CD4-positive, alpha-beta memory T cell (primary cell): ENCODE measurements around the gene KRTAP4-3. TPM values are rescaled to one million over a fixed set of nuclear protein-coding genes. Genes with fewer than 3 reads are reported as not detected.
"Not testable (repeated sequence)": the region's sequence is repeated elsewhere in the genome, so short reads cannot be mapped to it uniquely, and the experiment has no call there.

Experiments
- CTCF ChIA-PET: fragments of 350-600 bp; sonication (Branson Sonifier 250); formaldehyde crosslinking; loops from one replicate; lab custom pipeline; 2021; ENCODE audit warnings: inconsistent platforms; ENCODE audit not compliant: partially characterized antibody; lab: Charles Lee
- POLR2A ChIA-PET: fragments of 350-600 bp; sonication (Branson Sonifier 250); formaldehyde crosslinking; loops from one replicate; lab custom pipeline; 2021; ENCODE audit not compliant: partially characterized antibody; lab: Charles Lee
- DNase-seq, 5 donors: peaks; one replicate each; pipeline versions ENCODE4 v3.0.0 to v3.0.0-alpha.2; 2020 to 2022; ENCODE audit warnings: mixed read lengths in 1 of 5
- H3K27ac ChIP-seq: one replicate; pipeline ENCODE4 v1.7.0; 2013; ENCODE audit warnings: low read depth, low read length
- H3K27me3 ChIP-seq: 2 replicates; pipeline ENCODE4 v1.7.0; 2013; ENCODE audit warnings: mild to moderate bottlenecking, low read length, moderate library complexity; ENCODE audit not compliant: insufficient read depth
- H3K36me3 ChIP-seq: 2 replicates; pipeline ENCODE4 v1.7.0; 2013; ENCODE audit warnings: mild to moderate bottlenecking, low read length, moderate library complexity; ENCODE audit not compliant: insufficient read depth
- H3K4me1 ChIP-seq: 2 replicates; pipeline ENCODE4 v1.7.0; 2013; ENCODE audit warnings: mild to moderate bottlenecking, low read length, moderate library complexity; ENCODE audit not compliant: insufficient read depth
- H3K4me3 ChIP-seq, 2 donors: one replicate each; pipeline ENCODE4 v1.7.0; 2013; ENCODE audit warnings: low read length in 2 of 2, mild to moderate bottlenecking in 1 of 2
- H3K9me3 ChIP-seq, 2 donors: one replicate each; pipeline ENCODE4 v1.7.0; 2013; ENCODE audit warnings: low read length in 2 of 2, control low read depth in 1 of 2; ENCODE audit not compliant: control insufficient read depth in 1 of 2
- H3K27ac Mint-ChIP-seq, 7 donors: one replicate each; pipeline ENCODE4 v1.8.0; 2020 to 2021; ENCODE audit warnings: mixed read lengths in 7 of 7, mild to moderate bottlenecking in 6 of 7, inconsistent platforms in 3 of 7, moderate library complexity in 3 of 7
- H3K27me3 Mint-ChIP-seq, 2 donors: one replicate each; pipeline ENCODE4 v1.8.0; 2020 to 2021; ENCODE audit warnings: mixed read lengths in 2 of 2
- H3K36me3 Mint-ChIP-seq, 2 donors: one replicate each; pipeline ENCODE4 v1.8.0; 2020 to 2021; ENCODE audit warnings: mixed read lengths in 2 of 2, inconsistent platforms in 1 of 2, mild to moderate bottlenecking in 1 of 2
- H3K4me1 Mint-ChIP-seq, 4 donors: one replicate each; pipeline ENCODE4 v1.8.0; 2020 to 2021; ENCODE audit warnings: mixed read lengths in 4 of 4, mild to moderate bottlenecking in 1 of 4
- H3K4me3 Mint-ChIP-seq, 8 donors: one replicate each; pipeline ENCODE4 v1.8.0; 2020 to 2021; ENCODE audit warnings: mixed read lengths in 8 of 8, mild to moderate bottlenecking in 7 of 8, moderate library complexity in 6 of 8, inconsistent platforms in 3 of 8
- H3K9me3 Mint-ChIP-seq, 8 donors: one replicate each; pipeline ENCODE4 v1.8.0; 2020 to 2021; ENCODE audit warnings: mixed read lengths in 8 of 8, mild to moderate bottlenecking in 5 of 8, inconsistent platforms in 3 of 8, moderate library complexity in 1 of 8
- intact Hi-C: fragments of 100-400 bp; cut with micrococcal nuclease; formaldehyde crosslinking; loops from one replicate; pipeline ENCODE4 v1.15.1; 2023
- polyA plus RNA-seq, 2 donors: library from polyadenylated mRNA; unstranded; fragments of 300-500 nt; fragmentation: Illumina TruSeq; gene quantifications; one replicate each; pipeline ENCODE4 v1.2.3, GENCODE V29; 2021
- total RNA-seq, 2 experiments: library from RNA; stranded (reverse); gene quantifications; one replicate each; pipeline ENCODE4 v1.2.3, GENCODE V29; 2021

The KRTAP4-3 gene
- total and polyA plus RNA-seq, 4 experiments from 2014 or later = not detected

DNA sequence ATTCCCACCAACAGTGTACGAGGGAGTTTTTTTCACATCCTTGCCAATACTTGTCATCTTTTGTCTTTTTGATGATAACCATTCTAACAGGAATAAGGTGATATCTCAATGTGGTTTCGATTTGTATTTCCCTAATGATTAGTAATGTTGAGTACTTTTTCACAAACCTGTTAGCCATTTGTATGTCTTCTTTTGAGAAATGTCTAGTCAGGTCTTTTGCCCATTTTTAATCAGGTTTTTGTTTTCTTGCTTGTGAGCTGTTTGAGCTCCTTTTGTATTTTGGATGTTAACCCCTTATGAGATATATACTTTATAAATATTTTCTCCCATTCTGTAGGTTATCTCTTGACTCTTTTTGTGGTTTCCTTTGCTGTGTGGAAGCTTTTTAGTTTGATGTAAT lies 16.5 kb downstream of the KRTAP4-3 start:
- Mint-ChIP-seq H3K27me3 (peaks cover 8 to 13% of the 10 kb centered on the region in 2 donors), H3K4me1 (peaks cover 0 to 2% (median under 1%) of the 10 kb centered on the region in 4 donors), H3K4me3 (no peak overlapping the region), H3K36me3 (no peaks in the 10 kb centered on the region), H3K9me3 (peaks cover 0 to 4% (median 0%) of the 10 kb centered on the region in 8 donors), H3K27ac (no peak overlapping the region)
- no peak for DNase-seq
- no peak overlapping the region for H3K4me3 ChIP-seq
- ChIA-PET POLR2A (no interaction called here), CTCF (no interaction called here)
- H3K27ac ChIP-seq = no peak overlapping the region
- H3K36me3 ChIP-seq = no peaks in the 10 kb centered on the region
- no peaks in the 10 kb centered on the region for H3K27me3 ChIP-seq
- intact Hi-C loops = no loop called here
- no peaks in the 10 kb centered on the region for H3K4me1 ChIP-seq
- no peaks in the 10 kb centered on the region for H3K9me3 ChIP-seq

DNA sequence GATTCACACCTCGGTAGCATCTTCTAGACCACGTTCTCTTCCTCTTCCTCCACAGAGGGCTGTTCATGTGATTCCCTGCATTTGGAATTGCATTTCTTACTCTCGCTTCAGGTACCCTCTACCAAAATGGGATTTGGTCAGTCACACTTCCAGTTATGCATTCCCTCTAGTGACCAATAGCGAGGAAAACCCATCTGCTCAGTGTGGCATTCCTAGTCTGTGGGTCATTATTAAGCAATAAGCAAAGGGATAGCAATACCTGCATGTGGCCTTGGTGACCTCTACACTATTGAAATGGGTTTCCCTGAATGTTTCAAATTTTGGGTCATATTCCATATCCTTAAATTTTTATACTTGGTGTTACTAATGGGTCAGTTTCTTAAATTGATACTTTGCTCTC lies 18.0 kb downstream of the KRTAP4-3 start:
- H3K4me1 ChIP-seq = no peaks in the 10 kb centered on the region
- H3K9me3 ChIP-seq = no peaks in the 10 kb centered on the region
- H3K4me3 ChIP-seq = no peak overlapping the region
- no peak for DNase-seq
- no peaks in the 10 kb centered on the region for H3K36me3 Mint-ChIP-seq
- H3K9me3 Mint-ChIP-seq = peaks cover 0 to 6% (median 0%) of the 10 kb centered on the region in 8 donors
- H3K27me3 Mint-ChIP-seq = peaks cover 2 to 9% of the 10 kb centered on the region in 2 donors
- ChIA-PET POLR2A (interaction anchor here (1.1 kb wide), 1 partner anchor 20 kb away, joined by 3 read pairs; no protein-coding TSS in a partner anchor), CTCF (no interaction called here)
- H3K27ac Mint-ChIP-seq = no peak overlapping the region
- no peak overlapping the region for H3K27ac ChIP-seq
- H3K4me3 Mint-ChIP-seq = no peak overlapping the region
- intact Hi-C loops = no loop called here
- no peaks in the 10 kb centered on the region for H3K36me3 ChIP-seq
- H3K4me1 Mint-ChIP-seq = peaks cover 0 to 2% (median under 1%) of the 10 kb centered on the region in 4 donors
- no peaks in the 10 kb centered on the region for H3K27me3 ChIP-seq

DNA sequence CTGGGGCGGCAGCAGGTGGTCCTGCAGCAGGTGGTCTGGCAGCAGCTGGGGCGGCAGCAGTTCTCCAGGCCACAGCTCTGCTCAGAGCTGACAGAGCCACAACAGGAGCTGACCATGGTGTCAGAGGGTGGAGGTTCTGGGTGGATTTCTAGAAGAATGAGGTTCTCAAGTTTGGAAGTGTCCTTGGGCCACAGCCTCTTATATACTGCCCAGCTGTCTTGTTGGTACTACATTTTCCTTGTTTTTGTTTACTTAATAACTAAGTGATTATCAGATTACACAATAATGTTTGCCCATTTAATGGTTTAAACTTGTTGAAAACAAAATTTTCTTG lies 18.4 kb downstream of the KRTAP4-3 start, which contains the start of gene KRTAP4-5:
KRTAP4-5 (minus strand) TSS at position 174 of the 334 bp plus-strand sequence; CDS start at position 116, 58 bp downstream.
- Histone ChIP-seq H3K27me3 (no peaks in the 10 kb centered on the region), H3K9me3 (no peaks in the 10 kb centered on the region), H3K4me1 (no peaks in the 10 kb centered on the region), H3K27ac (no peak within 1 kb of the TSS), H3K36me3 (no peaks in the 10 kb centered on the region), H3K4me3 (no peak within 1 kb of the TSS)
- no peak within 1 kb of the TSS for H3K27ac Mint-ChIP-seq
- H3K4me1 Mint-ChIP-seq = peaks cover 0 to 2% (median under 1%) of the 10 kb centered on the region in 4 donors
- peaks cover 0 to 8% (median 0%) of the 10 kb centered on the region in 8 donors for H3K9me3 Mint-ChIP-seq
- no peak within 1 kb of the TSS for H3K4me3 Mint-ChIP-seq
- DNase-seq = no peak
- intact Hi-C loops = no loop called here
- H3K27me3 Mint-ChIP-seq = peaks cover 2 to 9% of the 10 kb centered on the region in 2 donors
- POLR2A ChIA-PET = no interaction called here
- CTCF ChIA-PET = no interaction called here
- H3K36me3 Mint-ChIP-seq = no peaks in the 10 kb centered on the region

DNA sequence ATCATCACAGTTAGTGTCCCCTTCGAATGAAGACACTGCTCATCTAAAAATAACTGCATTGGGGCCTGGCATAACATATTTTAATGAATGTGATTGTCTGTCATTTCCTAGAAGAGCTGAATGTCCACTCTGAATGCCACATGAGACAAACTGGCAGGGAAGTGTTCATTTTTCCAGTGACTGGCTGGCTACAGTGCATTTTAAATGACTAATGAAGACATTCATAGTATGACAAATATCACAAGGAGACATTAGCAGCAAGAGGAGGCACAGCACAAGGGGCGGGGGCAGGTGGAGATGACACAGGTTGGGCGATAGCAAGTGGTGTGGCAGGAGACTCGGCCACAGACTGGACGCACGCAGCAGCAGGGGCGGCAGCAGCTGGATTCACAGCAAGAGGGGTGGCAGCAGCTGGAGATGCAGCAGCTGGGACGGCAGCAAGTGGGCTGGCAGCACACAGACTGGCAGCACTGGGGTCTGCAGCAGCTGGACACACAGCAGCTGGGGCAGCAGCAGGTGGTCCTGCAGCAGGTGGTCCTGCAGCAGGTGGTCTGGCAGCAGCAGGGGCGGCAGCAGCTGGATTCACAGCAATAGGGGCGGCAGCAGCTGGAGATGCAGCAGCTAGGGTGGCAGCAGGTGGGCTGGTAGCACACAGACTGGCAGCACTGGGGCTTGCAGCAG lies 18.9 kb downstream of the KRTAP4-3 start:
- H3K36me3 ChIP-seq, H3K36me3 Mint-ChIP-seq, H3K4me3 ChIP-seq, H3K27ac ChIP-seq, H3K9me3 ChIP-seq, H3K27me3 ChIP-seq, POLR2A ChIA-PET, H3K27ac Mint-ChIP-seq, H3K9me3 Mint-ChIP-seq, H3K4me1 Mint-ChIP-seq, H3K4me1 ChIP-seq, intact Hi-C loops, H3K4me3 Mint-ChIP-seq, H3K27me3 Mint-ChIP-seq, DNase-seq, CTCF ChIA-PET: not testable (repeated sequence)

DNA sequence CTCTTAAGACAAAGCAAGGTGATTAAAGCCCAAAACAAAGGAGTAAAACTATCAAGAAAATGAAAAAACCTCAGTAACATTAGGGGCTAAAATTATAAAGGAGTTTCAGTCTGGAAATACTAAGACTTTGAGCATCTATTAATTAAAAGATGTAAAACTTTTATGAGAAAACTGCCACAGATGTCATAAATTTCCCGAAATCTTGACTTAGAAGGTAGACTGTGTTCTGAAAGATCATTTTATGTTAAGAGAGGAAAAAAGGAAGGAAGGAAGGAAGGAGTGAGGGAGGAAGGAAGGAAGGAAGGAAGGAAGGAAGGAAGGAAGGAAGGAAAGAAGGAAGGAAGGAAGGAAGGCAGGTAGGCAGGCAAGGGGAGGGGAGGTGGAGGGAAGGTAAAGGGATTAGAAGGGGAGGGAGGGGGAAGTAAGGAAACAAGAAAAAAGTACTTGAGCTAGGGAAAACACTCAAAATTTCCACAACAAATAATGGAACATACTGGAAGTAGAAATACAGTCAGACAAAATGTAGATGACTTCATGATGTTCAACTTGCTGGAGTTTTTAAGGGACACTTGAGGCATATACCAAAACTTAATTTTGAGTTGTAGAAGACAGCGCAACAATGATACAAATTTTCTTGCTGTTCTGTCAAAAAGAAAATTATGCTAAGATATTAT lies 20.4 kb downstream of the KRTAP4-3 start:
- no peaks in the 10 kb centered on the region for H3K9me3 ChIP-seq
- ChIA-PET POLR2A (no interaction called here), CTCF (interaction anchor here (1.3 kb wide), 1 partner anchor 175 kb away, joined by 4 read pairs; no protein-coding TSS in a partner anchor)
- no peaks in the 10 kb centered on the region for H3K36me3 ChIP-seq
- H3K27ac ChIP-seq = no peak overlapping the region
- H3K27me3 ChIP-seq = no peaks in the 10 kb centered on the region
- H3K4me3 ChIP-seq = no peak overlapping the region
- Mint-ChIP-seq H3K4me1 (peaks cover 0 to 1% (median 0%) of the 10 kb centered on the region in 4 donors), H3K4me3 (no peak overlapping the region), H3K27me3 (peaks cover 0 to 3% of the 10 kb centered on the region in 2 donors), H3K36me3 (peaks cover 7 to 8% of the 10 kb centered on the region in 2 donors), H3K9me3 (peaks cover 0 to 24% (median 13%) of the 10 kb centered on the region in 8 donors), H3K27ac (peak overlapping the region in 1 of 7 donors; percentile 76)
- H3K4me1 ChIP-seq = no peaks in the 10 kb centered on the region
- DNase-seq = no peak
- intact Hi-C loops = no loop called here

DNA sequence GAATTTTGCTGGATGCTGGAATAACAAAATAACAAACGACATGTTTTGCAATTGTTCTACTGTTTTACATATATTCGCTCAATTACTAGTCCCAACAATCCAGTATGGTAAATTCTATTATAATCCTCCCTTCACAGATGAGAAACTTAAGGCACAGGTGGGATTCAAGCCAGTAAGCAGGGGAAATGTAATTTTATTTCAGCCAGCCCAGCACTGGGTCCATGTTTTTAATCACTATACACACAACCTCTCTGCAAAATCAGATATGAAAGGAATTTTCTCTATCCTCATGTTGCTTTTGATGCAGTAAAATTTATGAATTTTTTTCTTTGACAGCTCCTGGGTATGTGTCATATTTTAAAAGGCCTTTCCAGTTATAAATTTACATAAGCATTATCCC lies 22.8 kb downstream of the KRTAP4-3 start:
- H3K27me3 Mint-ChIP-seq = peaks cover 0 to 3% of the 10 kb centered on the region in 2 donors
- Histone ChIP-seq H3K36me3 (no peaks in the 10 kb centered on the region), H3K9me3 (no peaks in the 10 kb centered on the region), H3K27ac (no peak overlapping the region), H3K27me3 (no peaks in the 10 kb centered on the region), H3K4me3 (no peak overlapping the region), H3K4me1 (no peaks in the 10 kb centered on the region)
- H3K4me3 Mint-ChIP-seq = no peak overlapping the region
- intact Hi-C loops = no loop called here
- peaks cover 8 to 16% of the 10 kb centered on the region in 2 donors for H3K36me3 Mint-ChIP-seq
- CTCF ChIA-PET = no interaction called here
- no peak for DNase-seq
- no peak overlapping the region for H3K27ac Mint-ChIP-seq
- H3K4me1 Mint-ChIP-seq = peaks cover 0 to 6% (median under 1%) of the 10 kb centered on the region in 4 donors
- POLR2A ChIA-PET = no interaction called here
- peaks cover 0 to 38% (median 22%) of the 10 kb centered on the region in 8 donors for H3K9me3 Mint-ChIP-seq

DNA sequence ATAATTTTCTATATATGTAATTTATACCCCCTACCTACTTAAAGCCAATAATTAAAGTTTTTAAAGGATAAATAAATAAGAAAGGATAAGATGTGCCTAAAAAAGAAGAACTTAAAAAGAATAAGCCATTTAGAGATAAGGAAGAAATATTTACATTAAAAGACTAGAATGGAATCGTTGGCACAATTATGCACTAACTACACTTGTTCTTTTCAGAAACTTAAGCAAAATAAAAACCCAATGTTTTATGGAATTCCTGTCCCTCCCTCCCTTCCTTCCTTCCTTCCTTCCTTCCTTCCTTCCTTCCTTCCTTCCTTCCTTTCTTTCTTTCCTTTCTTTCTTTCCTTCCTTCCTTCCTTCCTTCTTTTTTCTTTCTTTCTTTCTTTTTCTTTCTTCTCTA lies 23.2 kb downstream of the KRTAP4-3 start:
- ChIA-PET CTCF (no interaction called here), POLR2A (no interaction called here)
- no peaks in the 10 kb centered on the region for H3K36me3 ChIP-seq
- H3K4me1 ChIP-seq = no peaks in the 10 kb centered on the region
- intact Hi-C loops = no loop called here
- peaks cover 0 to 3% of the 10 kb centered on the region in 2 donors for H3K27me3 Mint-ChIP-seq
- H3K4me1 Mint-ChIP-seq = peaks cover 0 to 7% (median under 1%) of the 10 kb centered on the region in 4 donors
- H3K36me3 Mint-ChIP-seq = peaks cover 8 to 16% of the 10 kb centered on the region in 2 donors
- H3K27ac ChIP-seq = no peak overlapping the region
- H3K27ac Mint-ChIP-seq = no peak overlapping the region
- no peak for DNase-seq
- no peak overlapping the region for H3K4me3 ChIP-seq
- no peak overlapping the region for H3K4me3 Mint-ChIP-seq
- peaks cover 0 to 38% (median 22%) of the 10 kb centered on the region in 8 donors for H3K9me3 Mint-ChIP-seq
- no peaks in the 10 kb centered on the region for H3K9me3 ChIP-seq
- H3K27me3 ChIP-seq = no peaks in the 10 kb centered on the region
